ENCODE results near the gene ANKRD10.

The ANKRD10 gene

GRCh38 chr13:110944968-110945927 lies 30.4 kb upstream of the ANKRD10 start:
- DNase-seq (ENCODE audit: low read depth), result no peak

DNA sequence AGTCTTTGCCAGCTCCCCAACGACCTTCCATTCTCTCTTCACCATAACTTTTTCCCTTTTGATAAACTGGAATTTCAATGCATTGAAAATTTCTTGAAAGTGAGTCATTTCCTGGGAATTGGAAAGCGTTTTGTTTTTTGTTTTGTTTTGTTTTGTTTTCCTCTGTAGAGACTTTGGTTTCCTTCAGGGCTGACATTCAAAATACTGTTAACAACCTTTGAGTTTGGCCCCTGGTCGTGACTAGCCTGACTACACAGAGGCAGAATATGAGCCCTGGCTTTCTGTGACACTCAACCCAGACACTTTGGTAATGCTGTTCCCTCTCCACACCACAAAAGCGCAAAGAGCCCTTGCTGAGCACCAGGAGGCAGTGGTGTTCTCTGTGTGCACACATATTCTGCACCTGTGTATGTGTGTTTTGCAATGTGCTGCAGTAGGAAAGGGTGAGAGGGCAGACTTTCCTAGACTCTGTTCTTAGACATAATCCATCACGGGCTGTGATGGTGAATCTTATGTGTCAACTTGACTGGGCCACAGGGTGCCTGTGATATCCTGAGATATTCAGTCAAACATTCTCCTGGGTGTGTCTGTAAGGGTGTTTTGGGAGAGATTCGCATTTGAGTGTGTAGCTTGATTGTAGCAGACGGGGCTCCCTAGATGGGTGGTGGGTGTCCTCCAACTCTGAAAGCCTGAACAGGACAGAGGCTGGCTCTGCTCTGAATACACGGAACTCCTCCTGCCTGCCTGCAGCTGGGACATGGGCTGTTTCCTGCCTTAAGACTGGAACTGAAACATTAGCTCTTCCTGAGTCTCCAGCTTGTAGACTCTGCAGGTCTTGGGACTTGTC lies 29.5 kb upstream of the ANKRD10 start:
- no peak for DNase-seq (ENCODE audit: low read depth)

- DNase-seq (ENCODE audit: low read depth), result peak; percentile 17
Observed at GRCh38 chr13:110942248-110942981, 27.5 kb upstream of the ANKRD10 start.

GRCh38 chr13:110938662-110939421 lies 24.0 kb upstream of the ANKRD10 start:
- DNase-seq (ENCODE audit: low read depth), result no peak

DNA sequence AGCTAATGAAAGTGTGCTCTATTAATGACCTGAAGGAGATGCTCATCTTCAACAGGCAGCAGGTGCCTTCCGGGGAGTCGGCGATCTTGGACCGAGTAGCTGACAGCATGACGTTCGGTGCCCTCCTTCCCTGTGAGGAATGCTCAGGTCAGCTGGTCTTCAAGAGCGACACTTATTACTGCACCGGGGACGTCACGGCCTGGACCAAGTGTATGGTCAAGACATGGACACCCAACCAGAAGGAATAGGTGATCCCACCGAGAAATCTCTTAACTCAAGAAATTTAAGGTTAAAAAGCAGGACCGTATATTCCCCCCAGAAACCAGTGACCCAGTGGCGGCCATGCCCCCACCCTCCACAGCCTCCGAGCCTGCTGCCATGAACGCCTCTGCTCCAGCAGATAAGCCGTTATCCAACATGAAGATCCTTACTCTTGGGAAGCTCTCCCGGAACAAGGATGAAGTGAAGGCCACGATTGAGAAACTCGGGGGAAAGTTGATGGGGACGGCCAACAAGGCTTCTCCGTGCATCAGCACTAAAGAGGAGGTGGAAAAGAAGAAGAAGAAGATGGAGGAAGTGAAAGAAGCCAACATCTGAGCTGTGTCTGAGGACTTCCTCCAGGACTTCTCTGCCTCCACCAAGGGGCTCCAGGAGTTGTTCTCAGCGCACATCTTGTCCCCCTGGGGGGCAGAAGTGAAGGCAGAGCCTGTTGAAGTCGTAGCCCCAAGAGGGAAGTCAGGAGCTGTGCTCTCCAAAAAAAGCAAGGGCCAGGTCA lies 22.8 kb upstream of the ANKRD10 start:
- no peak for DNase-seq (ENCODE audit: low read depth)

DNA sequence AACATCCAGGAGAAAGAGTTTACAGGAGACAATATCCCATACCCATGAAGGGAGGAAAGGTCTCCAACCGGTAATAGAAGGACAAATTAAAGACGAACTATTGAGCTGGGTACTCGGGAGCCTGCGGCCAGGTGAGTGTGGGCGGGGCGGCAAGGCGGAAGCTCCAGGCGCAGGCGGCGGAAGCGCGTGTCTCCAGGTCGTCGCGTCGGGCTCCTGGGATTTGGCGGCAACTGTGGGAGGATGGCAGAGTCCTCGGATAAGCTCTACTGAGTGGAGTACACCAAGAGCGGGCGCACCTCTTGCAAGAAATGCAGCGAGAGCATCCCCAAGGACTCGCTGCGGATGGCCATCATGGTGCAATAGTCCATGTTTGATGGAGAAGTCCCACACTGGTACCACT lies 21.6 kb upstream of the ANKRD10 start:
- no peak for DNase-seq (ENCODE audit: low read depth)

GRCh38 chr13:110932588-110932987 lies 17.7 kb upstream of the ANKRD10 start:
- DNase-seq (ENCODE audit: low read depth), result no peak

- DNase-seq (ENCODE audit: low read depth), result no peak
Observed at GRCh38 chr13:110929104-110929777, 14.4 kb upstream of the ANKRD10 start.

GRCh38 chr13:110925023-110925612 lies 10.2 kb upstream of the ANKRD10 start:
- DNase-seq (ENCODE audit: low read depth), result no peak

- DNase-seq (ENCODE audit: low read depth), result no peak
Observed at GRCh38 chr13:110924639-110924934, 9.7 kb upstream of the ANKRD10 start.

DNA sequence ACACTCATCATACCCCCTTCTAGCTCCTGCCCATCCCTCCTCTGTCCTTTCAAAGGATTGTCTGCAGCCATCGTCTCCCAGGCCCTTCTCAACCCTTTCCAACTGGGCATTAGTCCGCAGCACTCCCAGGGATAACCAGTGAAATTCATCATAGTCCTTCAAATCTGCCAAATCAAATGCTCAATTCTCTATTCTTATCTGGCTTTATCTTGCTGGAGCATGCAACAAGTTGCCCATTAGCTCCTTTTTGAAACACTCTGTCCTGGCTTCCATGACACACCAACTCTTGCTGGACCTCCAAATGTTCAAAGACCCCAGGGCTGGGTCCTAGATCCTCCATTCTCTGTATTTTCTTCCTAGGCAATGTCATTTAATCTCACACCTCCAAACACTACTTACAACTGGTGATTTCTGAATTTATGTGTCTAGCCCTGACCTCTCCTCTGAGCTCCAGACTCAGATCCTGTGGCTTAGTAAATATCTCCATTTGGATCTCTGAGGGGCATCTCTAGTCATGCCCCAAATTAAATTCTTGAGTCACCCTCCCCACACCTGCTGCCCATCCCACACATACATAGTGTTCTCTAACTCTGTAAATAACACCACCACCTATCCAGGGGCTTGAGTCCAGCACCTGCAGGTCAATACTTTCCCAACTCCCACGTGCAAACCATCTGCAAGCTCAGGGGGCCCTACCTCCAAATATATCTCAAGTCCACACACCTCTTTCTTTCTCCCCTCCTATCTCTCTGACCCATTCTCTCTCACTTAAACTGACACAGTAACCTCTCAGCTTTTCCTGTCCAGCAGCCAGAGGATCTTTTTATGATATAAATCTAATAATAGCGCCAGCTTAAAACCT lies 9.1 kb upstream of the ANKRD10 start:
- no peak for DNase-seq (ENCODE audit: low read depth)

GRCh38 chr13:110923086-110923485 lies 8.2 kb upstream of the ANKRD10 start:
- no peak for DNase-seq (ENCODE audit: low read depth)

GRCh38 chr13:110922506-110922905 lies 7.6 kb upstream of the ANKRD10 start:
- no peak for DNase-seq (ENCODE audit: low read depth)

- DNase-seq (ENCODE audit: low read depth), result no peak
Observed at GRCh38 chr13:110921695-110922094, 6.8 kb upstream of the ANKRD10 start.

DNA sequence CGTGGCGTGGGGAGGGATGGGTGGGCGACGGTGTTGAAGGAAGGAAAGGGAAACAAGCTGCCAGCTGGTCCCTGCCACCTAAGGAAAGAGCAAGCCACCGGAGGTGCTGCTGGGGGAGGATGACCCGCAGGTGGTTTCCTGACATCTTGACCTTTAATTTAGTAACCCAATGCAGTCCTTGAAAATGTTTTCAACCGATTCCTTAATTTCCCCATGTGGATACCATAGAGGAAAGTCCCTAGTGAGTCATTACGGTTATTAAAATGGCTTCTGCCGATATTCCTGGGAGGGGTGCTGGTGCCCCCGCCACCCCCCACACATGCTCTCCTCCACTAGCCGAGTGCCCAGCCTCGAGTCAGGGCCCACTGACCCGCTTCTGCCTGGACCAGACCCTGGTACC lies 6.3 kb upstream of the ANKRD10 start:
- DNase-seq (ENCODE audit: low read depth), result no peak

GRCh38 chr13:110920038-110920437 lies 5.2 kb upstream of the ANKRD10 start:
- no peak for DNase-seq (ENCODE audit: low read depth)

DNA sequence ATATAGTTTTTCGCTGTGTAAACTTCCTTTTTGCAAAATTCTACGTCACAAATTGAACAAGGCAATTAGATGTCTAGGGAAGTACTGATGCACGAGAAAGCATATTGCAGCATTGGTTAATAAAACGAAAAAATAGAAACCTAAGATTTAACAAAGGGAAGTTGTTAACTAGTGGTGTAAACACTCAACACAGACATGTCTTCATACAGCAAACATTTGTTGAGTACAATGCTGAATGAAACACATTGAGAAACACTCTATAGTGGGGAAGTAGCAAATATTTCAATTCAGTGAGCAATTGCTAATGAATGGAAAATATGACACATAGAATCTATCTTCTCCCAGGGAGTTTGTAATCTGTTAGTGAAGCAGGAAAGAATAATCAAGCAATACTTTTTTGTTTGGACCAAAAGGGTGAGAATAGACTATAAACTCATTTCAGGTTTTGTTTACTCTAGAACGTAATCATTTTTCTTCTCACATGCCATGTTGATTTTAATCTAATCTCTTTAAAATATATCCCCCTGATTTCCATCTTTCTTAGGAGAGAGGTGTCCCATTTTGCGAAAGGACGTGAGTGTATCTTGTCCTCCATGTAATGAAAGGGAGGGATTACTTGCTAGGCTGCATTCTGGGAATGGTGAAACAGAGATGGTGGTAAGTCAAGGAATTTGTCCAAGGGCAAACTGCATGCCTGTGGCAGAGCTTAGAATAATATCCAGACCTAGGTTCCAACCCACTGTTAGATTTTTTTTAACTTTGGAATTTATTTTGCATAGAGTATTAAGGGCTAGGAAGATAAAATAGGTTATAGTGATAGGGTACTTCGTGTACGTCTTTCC lies 1.7 kb upstream of the ANKRD10 start:
- DNase-seq (ENCODE audit: low read depth), result no peak

DNA sequence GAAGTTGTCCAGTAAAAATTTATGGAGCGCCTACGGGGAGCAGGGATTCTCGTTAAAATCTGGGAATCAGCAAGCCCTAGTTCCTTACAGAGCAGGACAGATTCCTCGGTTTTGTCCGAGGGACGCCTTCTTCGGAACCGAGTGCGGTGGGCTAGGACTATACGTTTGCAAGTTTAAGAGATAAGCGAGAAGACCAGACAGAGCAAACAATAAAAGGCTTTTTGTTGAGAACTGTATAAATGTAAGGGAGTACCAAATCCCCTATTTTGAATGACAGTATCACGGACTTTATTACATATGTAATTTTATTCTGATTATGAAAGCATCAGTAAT lies 971 bp upstream of the ANKRD10 start:
- DNase-seq (ENCODE audit: low read depth), result no peak

Measured in stimulated activated CD8-positive, alpha-beta memory T cell treated with anti-CD3 and anti-CD28 coated beads, Interleukin-4, amount 100 ng/mL, for 24 hours (primary cell).